HG03457 (cell line): ENCODE measurements around the gene MAU2.

Experiments used
- ATAC-seq: cut with Tn5 transposase; IDR thresholded peaks from one replicate; pipeline ENCODE4 v1.9.1; 2021; ENCODE audit warnings: moderate number of reproducible peaks; ENCODE audit not compliant: unreplicated experiment

Gene MAU2

DNA sequence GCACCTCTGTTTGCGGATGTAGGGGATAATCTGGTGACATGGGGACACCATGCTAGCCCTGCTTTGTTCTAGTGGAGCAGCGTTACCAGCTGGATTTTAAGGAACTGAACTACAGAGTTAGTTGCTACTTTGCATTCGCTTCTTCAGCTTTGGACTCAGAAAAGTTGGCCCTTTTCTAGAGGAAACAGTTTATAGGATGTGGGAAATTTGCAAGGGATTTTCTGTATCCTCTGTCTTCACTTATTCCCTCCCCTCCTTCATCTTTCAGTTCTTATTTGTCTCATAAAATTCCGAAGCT lies 87.0 kb downstream of the MAU2 start:
- no peak for ATAC-seq
